Measurements from ENCODE around the gene LPAR5.
"Not testable (repeated sequence)": the region's sequence is repeated elsewhere in the genome, so short reads cannot be mapped to it uniquely, and the experiment has no call there.

DNA sequence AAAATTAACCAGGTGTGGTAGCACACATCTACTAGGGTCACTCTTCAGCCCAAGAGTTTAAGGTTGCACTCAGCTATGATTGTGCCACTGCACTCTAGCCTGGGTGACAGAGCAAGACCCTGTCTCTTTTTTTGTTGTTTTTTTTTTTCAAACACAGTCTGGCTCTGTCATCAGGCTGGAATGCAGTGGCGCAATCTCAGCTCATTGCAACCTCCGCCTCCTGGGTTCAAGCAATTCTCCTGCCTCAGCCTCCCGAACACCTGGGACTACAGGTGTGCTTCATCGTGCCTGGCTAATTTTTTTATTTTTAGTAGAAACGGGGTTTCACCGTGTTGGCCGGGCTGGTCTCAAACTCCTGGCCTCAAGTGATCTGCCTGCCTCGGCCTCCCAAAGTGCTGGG is 49.2 kb downstream of the LPAR5 start:
- not testable (repeated sequence) for TF ChIP-seq CTCF (conservative IDR thresholded peaks at IDR 0.05; ENCODE audit: low read length); EZH2phosphoT487 (IDR thresholded peaks at IDR 0.05; ENCODE audit: borderline replicate concordance, low read depth, low read length)
